Caco-2 (cell line): ENCODE results near the gene CYP3A5. TPM values are rescaled to one million over a fixed set of nuclear protein-coding genes. Genes with fewer than 3 reads are reported as not detected.
"Not testable (repeated sequence)": the region's sequence is repeated elsewhere in the genome, so short reads cannot be mapped to it uniquely, and the experiment has no call there.

Experiments used
- BruUV-seq: library from RNA; stranded (reverse); fragments of 400-500 nt; replicated peaks from 2 replicates; lab custom pipeline; 2021; lab: Mats Ljungman, UMichigan
- CTCF ChIA-PET: fragments of 300-600 bp; sonication (Branson Sonifier 250); formaldehyde crosslinking; loops from one replicate; lab custom pipeline; 2022; ENCODE audit warnings: antibody characterized with exemption; lab: Charles Lee
- POLR2A ChIA-PET: fragments of 300-600 bp; sonication (Branson Sonifier 250); formaldehyde crosslinking; loops from one replicate; lab custom pipeline; 2022; ENCODE audit warnings: antibody characterized with exemption; lab: Charles Lee
- DNase-seq, 2 experiments: peaks; one replicate each; pipeline versions ENCODE4 v3.0.0 to v3.0.0-alpha.2; 2020 to 2022
- H3K27me3 ChIP-seq: replicated peaks from 2 replicates; pipeline ENCODE4 v1.6.0; 2011; ENCODE audit warnings: low read length; ENCODE audit not compliant: control insufficient read depth, insufficient read depth
- H3K36me3 ChIP-seq: 2 replicates; pipeline ENCODE4 v1.5.1; 2011; ENCODE audit warnings: low read length; ENCODE audit not compliant: control insufficient read depth, insufficient read depth
- H3K4me1 ChIP-seq: fragments of 250-450 bp; sonication (Bioruptor Pico); 2 replicates; pipeline ENCODE4 v1.5.1; 2020; ENCODE audit warnings: mild to moderate bottlenecking
- H3K4me3 ChIP-seq: 2 replicates; pipeline ENCODE4 v1.5.1; 2011; ENCODE audit warnings: low read depth, mild to moderate bottlenecking, control low read depth, low read length
- H3K9me3 ChIP-seq: fragments of 250-450 bp; sonication (Bioruptor Pico); 2 replicates; pipeline ENCODE4 v1.5.1; 2020; ENCODE audit warnings: mild to moderate bottlenecking, moderate library complexity
- H3K27ac Mint-ChIP-seq: one replicate; pipeline ENCODE4 v1.8.0; 2022; ENCODE audit warnings: mixed read lengths; ENCODE audit not compliant: unreplicated experiment
- H3K27me3 Mint-ChIP-seq: one replicate; pipeline ENCODE4 v1.8.0; 2022; ENCODE audit warnings: mixed read lengths; ENCODE audit not compliant: insufficient read depth, unreplicated experiment
- H3K36me3 Mint-ChIP-seq: one replicate; pipeline ENCODE4 v1.8.0; 2022; ENCODE audit warnings: mild to moderate bottlenecking, mixed read lengths; ENCODE audit not compliant: insufficient read depth, unreplicated experiment
- H3K4me1 Mint-ChIP-seq: one replicate; pipeline ENCODE4 v1.8.0; 2022; ENCODE audit warnings: low read depth, mixed read lengths; ENCODE audit not compliant: unreplicated experiment
- H3K4me3 Mint-ChIP-seq: one replicate; pipeline ENCODE4 v1.8.0; 2022; ENCODE audit warnings: mild to moderate bottlenecking, moderate library complexity, mixed read lengths; ENCODE audit not compliant: unreplicated experiment
- H3K9me3 Mint-ChIP-seq: one replicate; pipeline ENCODE4 v1.8.0; 2022; ENCODE audit warnings: mixed read lengths; ENCODE audit not compliant: unreplicated experiment
- CTCF ChIP-seq, 2 experiments: fragments of 200-600 bp in 1 of 2; IDR thresholded peaks; 1 replicate in 1 of 2; 2 replicates in 1 of 2; pipeline versions ENCODE4 v1.5.1 to v1.8.0; 2011 to 2022; ENCODE audit warnings: antibody characterized with exemption in 1 of 2, control low read depth in 1 of 2, inconsistent platforms in 1 of 2, low read depth in 1 of 2, low read length in 1 of 2, mild to moderate bottlenecking in 1 of 2, moderate library complexity in 1 of 2; ENCODE audit not compliant: insufficient read depth in 1 of 2, severe bottlenecking in 1 of 2, unreplicated experiment in 1 of 2
- intact Hi-C: fragments of 100-400 bp; cut with micrococcal nuclease; formaldehyde crosslinking; loops from one replicate; pipeline ENCODE4 v1.10.0; 2022; ENCODE audit not compliant: unreplicated experiment
- total RNA-seq: library from RNA; stranded (reverse); gene quantifications from 2 replicates; pipeline ENCODE4 v1.2.3, GENCODE V29; 2022

The CYP3A5 gene
- total RNA-seq, 1 experiment from 2014 or later, result 2.7 TPM

- H3K4me3 ChIP-seq, result no peak overlapping the region
- no peaks in the 10 kb centered on the region for H3K9me3 ChIP-seq
- Mint-ChIP-seq H3K9me3 (no peaks in the 10 kb centered on the region), H3K4me3 (no peak overlapping the region), H3K27me3 (no peaks in the 10 kb centered on the region), H3K4me1 (no peaks in the 10 kb centered on the region), H3K27ac (no peak overlapping the region), H3K36me3 (no peaks in the 10 kb centered on the region)
- no peak for DNase-seq
- BruUV-seq, result no TSS peak
- CTCF ChIA-PET, result interaction anchor here (0.6 kb wide), 1 partner anchor 19 kb away, joined by 5 read pairs; no protein-coding TSS in a partner anchor
- H3K27me3 ChIP-seq, result no peaks in the 10 kb centered on the region
- H3K36me3 ChIP-seq, result no peaks in the 10 kb centered on the region
- H3K4me1 ChIP-seq, result no peaks in the 10 kb centered on the region
- TF ChIP-seq CTCF (IDR thresholded peaks at IDR 0.05; ENCODE audit: insufficient read depth in 1 of 2, low read depth in 1 of 2, low read length in 1 of 2, severe bottlenecking in 1 of 2, unreplicated experiment in 1 of 2), result no peak
- POLR2A ChIA-PET, result no interaction called here
- intact Hi-C loops, result no loop called here
Observed at GRCh38 chr7:99665312-99666012, 14.3 kb downstream of the CYP3A5 start.

GRCh38 chr7:99657879-99658278 lies 21.9 kb downstream of the CYP3A5 start:
- H3K4me3 Mint-ChIP-seq, H3K4me1 Mint-ChIP-seq, H3K36me3 ChIP-seq, DNase-seq, intact Hi-C loops, H3K27me3 ChIP-seq, H3K36me3 Mint-ChIP-seq, CTCF ChIA-PET, POLR2A ChIA-PET, H3K27ac Mint-ChIP-seq, H3K27me3 Mint-ChIP-seq, BruUV-seq, H3K4me1 ChIP-seq, H3K4me3 ChIP-seq, H3K9me3 ChIP-seq: not testable (repeated sequence)
- H3K9me3 Mint-ChIP-seq, result peaks cover 10% of the 10 kb centered on the region

GRCh38 chr7:99654626-99655025 lies 25.2 kb downstream of the CYP3A5 start:
- H3K4me1 ChIP-seq, intact Hi-C loops, H3K36me3 Mint-ChIP-seq, H3K4me3 ChIP-seq, DNase-seq, H3K4me3 Mint-ChIP-seq, H3K9me3 ChIP-seq, H3K27ac Mint-ChIP-seq, BruUV-seq, H3K4me1 Mint-ChIP-seq, POLR2A ChIA-PET, CTCF ChIA-PET, H3K27me3 Mint-ChIP-seq, H3K36me3 ChIP-seq, H3K27me3 ChIP-seq: not testable (repeated sequence)
- peaks cover 10% of the 10 kb centered on the region for H3K9me3 Mint-ChIP-seq

- H3K36me3 Mint-ChIP-seq, result no peaks in the 10 kb centered on the region
- intact Hi-C loops, result no loop called here
- H3K9me3 Mint-ChIP-seq, result peaks cover 7% of the 10 kb centered on the region
- no peak overlapping the region for H3K4me3 Mint-ChIP-seq
- no peaks in the 10 kb centered on the region for H3K27me3 ChIP-seq
- no peaks in the 10 kb centered on the region for H3K9me3 ChIP-seq
- BruUV-seq, result no TSS peak
- no peaks in the 10 kb centered on the region for H3K36me3 ChIP-seq
- H3K4me3 ChIP-seq, result no peak overlapping the region
- no peaks in the 10 kb centered on the region for H3K4me1 Mint-ChIP-seq
- TF ChIP-seq CTCF (IDR thresholded peaks at IDR 0.05; ENCODE audit: insufficient read depth in 1 of 2, low read depth in 1 of 2, low read length in 1 of 2, severe bottlenecking in 1 of 2, unreplicated experiment in 1 of 2), result no peak
- H3K27me3 Mint-ChIP-seq, result no peaks in the 10 kb centered on the region
- ChIA-PET POLR2A (no interaction called here), CTCF (no interaction called here)
- no peaks in the 10 kb centered on the region for H3K4me1 ChIP-seq
- DNase-seq, result no peak
- no peak overlapping the region for H3K27ac Mint-ChIP-seq
Observed at GRCh38 chr7:99653754-99654153, 26.0 kb downstream of the CYP3A5 start.

DNA sequence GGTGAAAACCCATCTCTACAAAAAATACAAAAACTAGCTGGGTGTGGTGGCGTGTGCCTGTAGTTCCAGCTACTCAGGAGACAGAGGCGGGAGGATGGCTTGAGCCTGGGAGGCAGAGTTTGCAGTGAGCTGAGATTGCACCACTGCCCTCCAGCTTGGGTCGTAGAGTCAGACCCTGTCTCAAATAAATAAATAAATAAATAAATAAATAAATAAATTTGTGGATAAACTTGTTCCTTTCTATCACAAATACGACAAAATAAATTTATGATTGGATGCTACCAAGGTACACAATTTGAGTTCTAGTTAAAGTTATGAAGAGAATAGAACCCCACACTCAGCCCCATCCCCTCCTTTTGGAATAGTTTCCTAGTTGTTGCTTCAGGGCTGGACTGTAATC lies 26.5 kb downstream of the CYP3A5 start:
- BruUV-seq, POLR2A ChIA-PET, H3K36me3 Mint-ChIP-seq: not testable (repeated sequence)

More for the DNA sequence above, 26.5 kb downstream of the CYP3A5 start:
- CTCF ChIA-PET, H3K9me3 ChIP-seq, H3K4me1 ChIP-seq, intact Hi-C loops, H3K27ac Mint-ChIP-seq, H3K27me3 ChIP-seq, H3K27me3 Mint-ChIP-seq, DNase-seq, H3K36me3 ChIP-seq, H3K4me3 Mint-ChIP-seq, H3K4me3 ChIP-seq, H3K9me3 Mint-ChIP-seq, H3K4me1 Mint-ChIP-seq: not testable (repeated sequence)
